K562 (cell line): ENCODE results near the gene RAD21L1. TPM values are rescaled to one million over a fixed set of nuclear protein-coding genes. Genes with fewer than 3 reads are reported as not detected.

Experiments used
- ATAC-seq: fragments of 200-7000 bp; cut with Tn5 transposase; 3 replicates; pipeline ENCODE4 v1.9.1; 2020; ENCODE audit warnings: moderate library complexity
- BruUV-seq: library from RNA; stranded (reverse); fragments of 400-500 nt; replicated peaks from 2 replicates; lab custom pipeline; 2021; lab: Mats Ljungman, UMichigan
- CTCF ChIA-PET: fragments of 300-600 bp; formaldehyde crosslinking; extraction: SDS; loops from one replicate; lab custom pipeline; 2021; ENCODE audit warnings: low intra/inter-chr PET ratio; lab: Yijun Ruan, JAX
- POLR2A ChIA-PET: fragments of 300-600, 350-650 bp; sonication (Branson Sonifier 250); formaldehyde crosslinking; extraction: SDS; loops from one replicate; lab custom pipeline; 2021; ENCODE audit warnings: antibody characterized with exemption, inconsistent platforms; lab: Yijun Ruan, JAX
- DNase-seq, 4 experiments: peaks; one replicate each; pipeline versions ENCODE4 v3.0.0 to v3.0.0-alpha.2; 2011 to 2018; ENCODE audit warnings: low spot score in 3 of 4, mixed read lengths in 3 of 4; ENCODE audit errors: extremely low read depth in 1 of 4
- FAIRE-seq: peaks from 2 replicates; lab custom pipeline; 2011; peaks lifted over from hg19 to GRCh38; lab: Jason Lieb, UNC
- H2AFZ ChIP-seq: 2 replicates; pipeline ENCODE4 v1.6.0; 2011; ENCODE audit warnings: low read depth, low read length, control low read depth, inconsistent platforms
- H3K27ac ChIP-seq: fragments of 200-600 bp; 3 replicates; pipeline ENCODE4 v1.8.0; 2011; ENCODE audit warnings: low read depth, mild to moderate bottlenecking, control low read depth, inconsistent platforms, low read length, moderate library complexity, mixed read lengths; ENCODE audit errors: extremely low read depth
- H3K27me3 ChIP-seq, 2 experiments: fragments of 300-600 bp in 1 of 2; 2 replicates in 1 of 2; 3 replicates in 1 of 2; pipeline versions ENCODE4 v1.6.0 to v1.8.0; 2011; ENCODE audit warnings: inconsistent platforms in 2 of 2, low read length in 2 of 2, mild to moderate bottlenecking in 1 of 2, mixed read lengths in 1 of 2, moderate library complexity in 1 of 2; ENCODE audit not compliant: control insufficient read depth in 2 of 2, insufficient read depth in 2 of 2
- H3K36me3 ChIP-seq: fragments of 300-600 bp; 3 replicates; pipeline ENCODE4 v1.8.0; 2011; ENCODE audit warnings: mild to moderate bottlenecking, low read length, inconsistent platforms; ENCODE audit not compliant: control insufficient read depth, insufficient read depth
- H3K4me1 ChIP-seq, 2 experiments: fragments of 200-600 bp in 1 of 2; replicated peaks in 1 of 2; 2 replicates in 1 of 2; 3 replicates in 1 of 2; pipeline versions ENCODE4 v1.5.1 to v1.8.0; 2011; ENCODE audit warnings: inconsistent platforms in 2 of 2, low read length in 2 of 2, mild to moderate bottlenecking in 1 of 2, mixed read lengths in 1 of 2, moderate library complexity in 1 of 2; ENCODE audit not compliant: control insufficient read depth in 2 of 2, insufficient read depth in 2 of 2
- H3K4me2 ChIP-seq: 2 replicates; pipeline ENCODE4 v1.6.1; 2011; ENCODE audit warnings: low read length, control low read depth, inconsistent platforms, mixed read lengths; ENCODE audit not compliant: insufficient read depth
- H3K4me3 ChIP-seq: fragments of 200-600 bp; sonication (generic), shearing (Covaris generic); 2 replicates; pipeline ENCODE4 v1.5.1; 2016; ENCODE audit warnings: control low read depth, inconsistent platforms
- H3K79me2 ChIP-seq: fragments of 200-600 bp; 3 replicates; pipeline ENCODE4 v1.8.0; 2011; ENCODE audit warnings: low read length, inconsistent platforms; ENCODE audit not compliant: control insufficient read depth, insufficient read depth
- H3K9ac ChIP-seq, 2 experiments: 2 replicates each; pipeline versions ENCODE4 v1.6.0 to v1.6.1; 2011; ENCODE audit warnings: low read depth in 2 of 2, low read length in 2 of 2, control low read depth in 1 of 2, inconsistent platforms in 1 of 2, mild to moderate bottlenecking in 1 of 2, mixed read lengths in 1 of 2; ENCODE audit not compliant: insufficient read depth in 1 of 2
- H3K9me1 ChIP-seq: one replicate; pipeline ENCODE4 v1.6.0; 2011; ENCODE audit warnings: inconsistent platforms, mild to moderate bottlenecking, low read length, moderate library complexity; ENCODE audit not compliant: control insufficient read depth, insufficient read depth
- H3K9me3 ChIP-seq: replicated peaks from 2 replicates; pipeline ENCODE4 v1.5.1; 2011; ENCODE audit warnings: low read depth, low read length, inconsistent platforms; ENCODE audit not compliant: control insufficient read depth, insufficient read depth
- H4K20me1 ChIP-seq: replicated peaks from 2 replicates; pipeline ENCODE4 v1.6.1; 2011; ENCODE audit warnings: low read length, inconsistent platforms, mixed read lengths; ENCODE audit not compliant: control insufficient read depth, insufficient read depth
- CEBPB ChIP-seq: fragments of 450-650 bp; IDR thresholded peaks from 2 replicates; pipeline ENCODE4 v1.6.1; 2016; ENCODE audit warnings: missing genetic modification characterization, missing compliant biosample characterization
- CSDE1 ChIP-seq, 2 experiments: fragments of 450-650 bp; IDR thresholded peaks; 2 replicates each; pipeline ENCODE4 v1.6.1; 2016; ENCODE audit warnings: mild to moderate bottlenecking in 1 of 2
- SIN3B ChIP-seq: fragments of 450-650 bp; IDR thresholded peaks from 2 replicates; pipeline ENCODE4 v1.6.1; 2017; ENCODE audit warnings: low read depth, mild to moderate bottlenecking, moderate library complexity
- SIRT6 ChIP-seq: IDR thresholded peaks from one replicate; pipeline ENCODE4 v1.6.1; 2012; ENCODE audit warnings: low read depth, mild to moderate bottlenecking, control low read depth, inconsistent platforms, low read length, moderate library complexity
- SMARCA5 ChIP-seq: fragments of 450-650 bp; IDR thresholded peaks from 2 replicates; pipeline ENCODE4 v1.6.1; 2016
- SOX6 ChIP-seq: fragments of 450-650 bp; IDR thresholded peaks from 2 replicates; pipeline ENCODE4 v1.6.1; 2014; ENCODE audit warnings: mild to moderate bottlenecking
- U2AF2 ChIP-seq: fragments of 200-400 bp; formaldehyde crosslinking; optimal IDR thresholded peaks from 2 replicates; pipeline ENCODE3; 2017; ENCODE audit warnings: low read depth, mild to moderate bottlenecking, low read length
- ZBTB7A ChIP-seq: IDR thresholded peaks from 2 replicates; pipeline ENCODE4 v1.6.1; 2011; ENCODE audit warnings: low read depth, mild to moderate bottlenecking, low read length, moderate library complexity, borderline replicate concordance; ENCODE audit not compliant: control insufficient read depth
- WGBS: fragments of 100-300 bp; shearing (Covaris generic); methylation state at CpG from one replicate; pipeline ENCODE4 v1.1.6; 2016; ENCODE audit warnings: low coverage, mixed read lengths; ENCODE audit not compliant: insufficient coverage; ENCODE audit errors: missing lambda C conversion rate; 5-methylcytosine and 5-hydroxymethylcytosine counted together
- in situ Hi-C: fragments of 300-500 bp; cut with MboI; formaldehyde crosslinking; loops from 4 replicates; pipeline ENCODE4 v1.15.0; 2018; ENCODE audit warnings: inconsistent platforms, mixed read lengths
- intact Hi-C: fragments of 100-400 bp; cut with micrococcal nuclease; formaldehyde crosslinking; loops from 2 replicates; pipeline ENCODE4 v1.14.2; 2022
- polyA plus RNA-seq, 8 experiments: library from polyadenylated mRNA; depleted of rRNA in 4 of 8; stranded (reverse) in 5 of 8; unstranded in 3 of 8; fragments of >200 nt; fragmentation: Nextera tagmentation in 2 of 8; fragmentation: Illumina TruSeq in 1 of 8; extraction: Ambion mirVana in 2 of 8; extraction: Trizol in 1 of 8; gene quantifications; 2 replicates each; pipeline versions ENCODE4 v1.2.1 to v1.2.3, GENCODE V29; 2011 to 2014; ENCODE audit warnings: inconsistent platforms in 1 of 8, missing spikeins in 1 of 8
- total RNA-seq, 7 experiments: library from RNA; depleted of rRNA in 6 of 7; stranded (reverse); fragments of >200 nt in 6 of 7; fragmentation: Illumina TruSeq in 2 of 7; extraction: Trizol in 2 of 7; gene quantifications; 2 replicates each; pipeline versions ENCODE4 v1.2.1 to v1.2.3, GENCODE V29; 2011 to 2021; ENCODE audit warnings: low replicate concordance in 1 of 7
- TF ChIP-seq, protein P1 (sequence below), 2 experiments: fragments of 450-650 bp in 1 of 2; sonication (generic) in 1 of 2; formaldehyde crosslinking in 1 of 2; IDR thresholded peaks in 1 of 2; conservative IDR thresholded peaks in 1 of 2; 2 replicates each; pipeline versions ENCODE4 v1.6.1 to v1.8.1; 2016 to 2023; ENCODE audit warnings: mild to moderate bottlenecking in 2 of 2, moderate library complexity in 2 of 2, inconsistent platforms in 1 of 2, missing genetic modification reagents in 1 of 2
- TF ChIP-seq, protein P2 (sequence below): fragments of 250-450 bp; sonication (Bioruptor Pico); IDR thresholded peaks from 2 replicates; pipeline ENCODE4 v1.5.0; 2021

RAD21L1 gene
- total and polyA plus RNA-seq, 9 of the 15 experiments (the other 6 are each of a cell fraction or from before 2014, with no cell fraction given), result 0.17 to 1.7 (median 0.45) TPM; not detected in 1

DNA sequence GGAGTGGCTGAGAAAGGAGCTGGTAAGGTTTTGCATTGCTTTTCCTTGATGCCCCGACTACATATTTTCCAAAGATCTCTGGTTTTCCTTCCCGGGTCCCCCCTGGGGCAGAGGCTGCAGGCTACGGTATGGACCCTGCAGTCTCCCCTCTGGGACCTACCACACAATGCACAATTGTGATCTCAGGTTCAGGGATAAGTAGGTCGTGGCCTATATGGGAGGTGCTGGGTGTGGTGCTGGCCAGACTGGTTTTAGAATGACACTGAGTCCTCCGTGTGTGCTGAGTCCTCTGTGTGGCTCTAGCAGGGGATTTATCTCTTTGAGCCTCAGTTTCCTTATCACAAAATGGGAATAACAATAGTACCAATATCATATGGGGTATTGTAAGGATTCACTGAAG is 22.2 kb upstream of the RAD21L1 start:
- H3K27ac ChIP-seq, result no peak overlapping the region
- H3K4me2 ChIP-seq, result no peak overlapping the region
- H3K9ac ChIP-seq, result no peak overlapping the region; a peak in 1 of 4 replicates
- WGBS, result 34% methylated on average over 3 of the region's 5 CpGs
- H3K9me1 ChIP-seq, result no peaks in the 10 kb centered on the region
- H2AFZ ChIP-seq, result no peak overlapping the region
- H3K27me3 ChIP-seq, result no peaks in the 10 kb centered on the region
- peaks cover 4% of the 10 kb centered on the region in 2 experiments; a peak in 2 of 5 replicates for H3K4me1 ChIP-seq
- POLR2A ChIA-PET, result interaction anchor here (0.7 to 1.2 kb wide), 3 partner anchors 8 to 368 kb away, joined by 3 read pairs; no protein-coding TSS in a partner anchor
- DNase-seq, result no peak
- TF ChIP-seq ZBTB7A (no peak), SOX6 (no peak), CEBPB (tag) (no peak), U2AF2 (no peak), SIRT6 (no peak), SIN3B (no peak), CSDE1 (IDR thresholded peaks at IDR 0.05) (no peak), SMARCA5 (no peak)
- TF ChIP-seq, protein P1, sequence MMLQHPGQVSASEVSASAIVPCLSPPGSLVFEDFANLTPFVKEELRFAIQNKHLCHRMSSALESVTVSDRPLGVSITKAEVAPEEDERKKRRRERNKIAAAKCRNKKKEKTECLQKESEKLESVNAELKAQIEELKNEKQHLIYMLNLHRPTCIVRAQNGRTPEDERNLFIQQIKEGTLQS (IDR thresholded peaks at IDR 0.05), result no peak
- TF ChIP-seq, protein P1 (CRISPR knock-in tag; conservative IDR thresholded peaks at IDR 0.05), result no peak
- TF ChIP-seq, protein P2, sequence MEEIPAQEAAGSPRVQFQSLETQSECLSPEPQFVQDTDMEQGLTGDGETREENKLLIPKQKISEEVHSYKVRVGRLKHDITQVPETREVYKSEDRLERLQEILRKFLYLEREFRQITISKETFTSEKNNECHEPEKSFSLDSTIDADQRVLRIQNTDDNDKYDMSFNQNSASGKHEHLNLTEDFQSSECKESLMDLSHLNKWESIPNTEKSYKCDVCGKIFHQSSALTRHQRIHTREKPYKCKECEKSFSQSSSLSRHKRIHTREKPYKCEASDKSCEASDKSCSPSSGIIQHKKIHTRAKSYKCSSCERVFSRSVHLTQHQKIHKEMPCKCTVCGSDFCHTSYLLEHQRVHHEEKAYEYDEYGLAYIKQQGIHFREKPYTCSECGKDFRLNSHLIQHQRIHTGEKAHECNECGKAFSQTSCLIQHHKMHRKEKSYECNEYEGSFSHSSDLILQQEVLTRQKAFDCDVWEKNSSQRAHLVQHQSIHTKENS (CRISPR knock-in tag), result no peak
- no peaks in the 10 kb centered on the region for H3K79me2 ChIP-seq
- no peaks in the 10 kb centered on the region for H3K36me3 ChIP-seq
- in situ Hi-C loops, result no loop called here
- no peaks in the 10 kb centered on the region for H3K9me3 ChIP-seq
- no peak for FAIRE-seq
- intact Hi-C loops, result no loop called here
- H3K4me3 ChIP-seq, result no peak overlapping the region
- CTCF ChIA-PET, result no interaction called here
- no peaks in the 10 kb centered on the region for H4K20me1 ChIP-seq
- no TSS peak for BruUV-seq
- no peak for ATAC-seq
